IMR-90 (cell line): ENCODE data around the gene RYR1. TPM values are rescaled to one million over a fixed set of nuclear protein-coding genes. Genes with fewer than 3 reads are reported as not detected.

ENCODE experiments used
- ATAC-seq: fragments of 200-7000 bp; cut with Tn5 transposase; 2 replicates; pipeline ENCODE4 v1.9.1; 2020; ENCODE audit warnings: low read depth, mild to moderate bottlenecking, moderate library complexity
- BruUV-seq: library from RNA; stranded (reverse); fragments of 400-500 nt; replicated peaks from 2 replicates; lab custom pipeline; 2021; lab: Mats Ljungman, UMichigan
- CTCF ChIA-PET: fragments of 300-600 bp; formaldehyde crosslinking; extraction: SDS; loops from one replicate; lab custom pipeline; 2021; ENCODE audit warnings: antibody characterized with exemption; lab: Yijun Ruan, JAX
- POLR2A ChIA-PET: fragments of 300-600 bp; sonication (Branson Sonifier 250); formaldehyde crosslinking; loops from one replicate; lab custom pipeline; 2022; ENCODE audit warnings: antibody characterized with exemption; ENCODE audit not compliant: unreplicated experiment; lab: Charles Lee
- DNase-seq: peaks from one replicate; pipeline ENCODE4 v3.0.0; 2013
- H2AFZ ChIP-seq: replicated peaks from 2 replicates; pipeline ENCODE3; 2013; ENCODE audit warnings: low read length, mild to moderate bottlenecking; ENCODE audit not compliant: poor library complexity
- H2AK5ac ChIP-seq: 2 replicates; pipeline ENCODE4 v1.6.1; 2013; ENCODE audit warnings: low read depth, low read length, inconsistent platforms
- H2AK9ac ChIP-seq: replicated peaks from 2 replicates; pipeline ENCODE3; 2013; ENCODE audit warnings: mild to moderate bottlenecking, low read depth, low read length, moderate library complexity; ENCODE audit not compliant: poor library complexity
- H2BK120ac ChIP-seq: 2 replicates; pipeline ENCODE4 v1.6.1; 2013; ENCODE audit warnings: low read depth, low read length, inconsistent platforms
- H2BK15ac ChIP-seq: 3 replicates; pipeline ENCODE4 v1.6.1; 2013; ENCODE audit warnings: low read depth, low read length, inconsistent platforms
- H2BK20ac ChIP-seq: 2 replicates; pipeline ENCODE4 v1.6.1; 2013; ENCODE audit warnings: low read depth, mild to moderate bottlenecking, inconsistent platforms, low read length, moderate library complexity
- H2BK5ac ChIP-seq: 2 replicates; pipeline ENCODE4 v1.6.1; 2013; ENCODE audit warnings: mild to moderate bottlenecking, low read depth, low read length, inconsistent platforms; ENCODE audit not compliant: poor library complexity, severe bottlenecking
- H3K14ac ChIP-seq: replicated peaks from 2 replicates; pipeline ENCODE4 v1.6.1; 2013; ENCODE audit warnings: low read depth, low read length, inconsistent platforms
- H3K18ac ChIP-seq: 2 replicates; pipeline ENCODE4 v1.6.1; 2013; ENCODE audit warnings: low read depth, low read length, control low read depth
- H3K23ac ChIP-seq: 2 replicates; pipeline ENCODE4 v1.6.1; 2013; ENCODE audit warnings: low read depth, low read length, inconsistent platforms
- H3K27ac ChIP-seq: 2 replicates; pipeline ENCODE4 v1.5.1; 2013; ENCODE audit warnings: mild to moderate bottlenecking, control low read depth, low read length; ENCODE audit not compliant: insufficient read depth
- H3K27me3 ChIP-seq: 2 replicates; pipeline ENCODE4 v1.6.1; 2013; ENCODE audit warnings: low read length; ENCODE audit not compliant: control insufficient read depth, insufficient read depth
- H3K36me3 ChIP-seq: 2 replicates; pipeline ENCODE4 v1.6.1; 2013; ENCODE audit warnings: low read length, mixed read lengths; ENCODE audit not compliant: control insufficient read depth, insufficient read depth
- H3K4ac ChIP-seq: 2 replicates; pipeline ENCODE4 v1.6.1; 2013; ENCODE audit warnings: low read depth, low read length, inconsistent platforms
- H3K4me1 ChIP-seq: 2 replicates; pipeline ENCODE4 v1.6.1; 2013; ENCODE audit warnings: low read length, mixed read lengths; ENCODE audit not compliant: control insufficient read depth, insufficient read depth
- H3K4me2 ChIP-seq: 2 replicates; pipeline ENCODE4 v1.6.1; 2013; ENCODE audit warnings: low read depth, mild to moderate bottlenecking, control low read depth, low read length, moderate library complexity
- H3K4me3 ChIP-seq: 2 replicates; pipeline ENCODE4 v1.5.1; 2013; ENCODE audit warnings: low read depth, mild to moderate bottlenecking, control low read depth, low read length, moderate library complexity; ENCODE audit not compliant: insufficient read depth
- H3K56ac ChIP-seq: 2 replicates; pipeline ENCODE4 v1.6.1; 2013; ENCODE audit warnings: low read length, inconsistent platforms; ENCODE audit not compliant: insufficient read depth; ENCODE audit errors: extremely low read depth
- H3K79me1 ChIP-seq, 2 experiments: 2 replicates each; pipeline ENCODE4 v1.6.1; 2013; ENCODE audit warnings: low read length in 2 of 2, inconsistent platforms in 1 of 2, low read depth in 1 of 2
- H3K9ac ChIP-seq: 2 replicates; pipeline ENCODE4 v1.6.1; 2013; ENCODE audit warnings: low read depth, low read length, control low read depth
- H3K9me1 ChIP-seq: 2 replicates; pipeline ENCODE4 v1.6.1; 2013; ENCODE audit warnings: low read length, inconsistent platforms; ENCODE audit not compliant: insufficient read depth
- H3K9me3 ChIP-seq: 2 replicates; pipeline ENCODE4 v1.6.1; 2013; ENCODE audit warnings: low read length; ENCODE audit not compliant: control insufficient read depth, insufficient read depth
- H4K20me1 ChIP-seq: 2 replicates; pipeline ENCODE4 v1.6.1; 2013; ENCODE audit warnings: low read length, inconsistent platforms; ENCODE audit not compliant: insufficient read depth
- H4K5ac ChIP-seq: 2 replicates; pipeline ENCODE4 v1.6.1; 2013; ENCODE audit warnings: mild to moderate bottlenecking, low read depth, low read length, control low read depth
- H4K8ac ChIP-seq, 2 experiments: 2 replicates each; pipeline ENCODE4 v1.6.1; 2013; ENCODE audit warnings: low read depth in 2 of 2, low read length in 2 of 2, control low read depth in 1 of 2, inconsistent platforms in 1 of 2
- H4K91ac ChIP-seq: 2 replicates; pipeline ENCODE4 v1.6.1; 2013; ENCODE audit warnings: low read depth, low read length, inconsistent platforms; ENCODE audit not compliant: insufficient read depth
- CEBPB ChIP-seq: IDR thresholded peaks from 2 replicates; pipeline ENCODE4 v1.6.1; 2012; ENCODE audit warnings: low read depth, low read length, improper control_type of control experiment
- FOS ChIP-seq: fragments of 150-350 bp; IDR thresholded peaks from 2 replicates; pipeline ENCODE4 v1.6.1; 2016; ENCODE audit warnings: low read depth, low read length
- MAFK ChIP-seq: IDR thresholded peaks from 2 replicates; pipeline ENCODE4 v1.6.1; 2012; ENCODE audit warnings: low read depth, low read length, improper control_type of control experiment
- MAZ ChIP-seq: IDR thresholded peaks from 2 replicates; pipeline ENCODE4 v1.6.1; 2012; ENCODE audit warnings: low read depth, mild to moderate bottlenecking, low read length, improper control_type of control experiment, moderate library complexity, borderline replicate concordance
- MXI1 ChIP-seq: IDR thresholded peaks from 2 replicates; pipeline ENCODE4 v1.6.1; 2012; ENCODE audit warnings: low read depth, mild to moderate bottlenecking, low read length, moderate library complexity, borderline replicate concordance
- NFE2L2 ChIP-seq: fragments of 150-350 bp; IDR thresholded peaks from 2 replicates; pipeline ENCODE4 v1.6.1; 2016; ENCODE audit warnings: low read depth, mild to moderate bottlenecking, low read length
- POLR2A ChIP-seq: IDR thresholded peaks from 2 replicates; pipeline ENCODE4 v1.6.1; 2012; ENCODE audit warnings: mild to moderate bottlenecking, low read depth, low read length
- RAD21 ChIP-seq: IDR thresholded peaks from 2 replicates; pipeline ENCODE4 v1.6.1; 2012; ENCODE audit warnings: low read length, improper control_type of control experiment
- RCOR1 ChIP-seq: IDR thresholded peaks from 2 replicates; pipeline ENCODE4 v1.6.1; 2012; ENCODE audit warnings: mild to moderate bottlenecking, low read length, improper control_type of control experiment; ENCODE audit not compliant: insufficient replicate concordance
- RFX5 ChIP-seq: IDR thresholded peaks from 2 replicates; pipeline ENCODE4 v1.8.0; 2012; ENCODE audit warnings: low read depth, mild to moderate bottlenecking, low read length, moderate library complexity
- SMC3 ChIP-seq: fragments of 150-350 bp; IDR thresholded peaks from 2 replicates; pipeline ENCODE4 v1.6.1; 2016; ENCODE audit warnings: low read depth, mild to moderate bottlenecking, antibody characterized with exemption, low read length, moderate library complexity
- WGBS, 2 experiments: methylation state at CpG; one replicate each; pipeline versions ENCODE4 v1.1.5 to v1.1.7; 2013; ENCODE audit warnings: missing lambda C conversion rate in 2 of 2; ENCODE audit not compliant: insufficient read length in 1 of 2; ENCODE audit errors: extremely low coverage in 2 of 2; 5-methylcytosine and 5-hydroxymethylcytosine counted together
- dilution Hi-C: fragments of 300-500 bp; cut with HindIII; formaldehyde crosslinking; loops from one replicate; pipeline ENCODE4 v1.14.3; 2018; ENCODE audit warnings: low sequenced_read_pairs; ENCODE audit not compliant: unreplicated experiment
- in situ Hi-C: fragments of 300-500 bp; cut with MboI; formaldehyde crosslinking; loops from 3 replicates; pipeline ENCODE4 v1.14.3; 2019; ENCODE audit warnings: low sequenced_read_pairs, inconsistent platforms, mixed read lengths
- intact Hi-C: fragments of 100-400 bp; cut with micrococcal nuclease; formaldehyde crosslinking; loops from 2 replicates; pipeline ENCODE4 v1.10.0; 2022
- polyA plus RNA-seq, 3 experiments: library from polyadenylated mRNA; depleted of rRNA; stranded (reverse); fragments of >200 nt; gene quantifications; 2 replicates each; pipeline ENCODE4 v1.2.3, GENCODE V29; 2012; ENCODE audit warnings: low replicate concordance in 1 of 3
- total RNA-seq: library from RNA; depleted of rRNA; stranded (reverse); fragments of >200 nt; gene quantifications from 2 replicates; pipeline ENCODE4 v1.2.3, GENCODE V29; 2012
- TF ChIP-seq, protein P1 (sequence below): conservative IDR thresholded peaks from 2 replicates; pipeline ENCODE4 v1.5.1; 2012; ENCODE audit warnings: mild to moderate bottlenecking, low read depth, low read length, improper control_type of control experiment
- TF ChIP-seq, protein P2 (sequence below): fragments of 150-350 bp; IDR thresholded peaks from 2 replicates; pipeline ENCODE4 v1.6.1; 2016; ENCODE audit warnings: low read depth, mild to moderate bottlenecking, low read length, moderate library complexity, borderline replicate concordance
- TF ChIP-seq, protein P3 (sequence below): fragments of 150-350 bp; IDR thresholded peaks from 2 replicates; pipeline ENCODE4 v1.6.1; 2017; ENCODE audit warnings: mild to moderate bottlenecking, antibody characterized with exemption, low read length, low read depth

RYR1 gene
- total and polyA plus RNA-seq, 2 of the 4 experiments (the other 2 are of a cell fraction): not detected

DNA sequence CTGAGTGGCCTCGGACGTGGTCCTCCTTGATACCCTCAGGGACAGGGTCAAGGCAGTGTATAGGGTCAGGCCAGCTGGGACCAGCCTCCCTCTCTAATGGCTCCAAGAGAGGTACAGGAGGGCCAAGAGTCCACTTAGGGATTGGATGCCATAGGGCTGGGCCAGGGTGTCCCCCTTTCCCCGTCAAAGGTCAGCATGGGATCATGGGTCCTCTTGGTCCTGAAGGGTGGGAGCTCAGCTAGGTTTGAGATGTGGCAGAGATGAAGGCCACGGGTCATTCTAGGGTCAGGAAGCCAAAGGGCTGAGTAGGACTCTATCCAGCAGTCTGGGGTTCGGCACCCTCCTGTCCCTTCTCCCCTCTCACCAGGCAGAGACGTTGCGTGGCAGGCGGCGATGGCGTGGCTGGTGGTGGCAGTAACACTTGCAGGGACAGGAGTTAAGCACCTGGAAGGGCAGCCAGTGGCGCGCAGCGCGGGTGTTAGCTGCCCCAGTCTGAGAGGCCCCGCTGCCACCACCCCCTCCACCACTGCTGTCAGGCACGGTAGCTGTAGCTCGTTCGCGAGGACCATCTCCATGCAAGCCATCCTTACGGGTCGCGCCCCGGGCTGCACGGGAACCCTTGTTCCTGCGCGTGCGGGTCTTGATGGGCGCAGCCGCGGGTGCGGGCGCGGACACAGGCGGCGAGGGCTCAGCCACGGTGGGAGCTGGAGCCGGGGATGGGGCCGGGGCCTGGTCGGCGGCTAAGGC is 48.3 kb upstream of the RYR1 start:
- Histone ChIP-seq H3K27me3 (no peaks in the 10 kb centered on the region), H3K4ac (no peak overlapping the region), H3K14ac (no peak overlapping the region), H3K23ac (no peak overlapping the region), H2BK120ac (no peak overlapping the region), H3K4me2 (no peak overlapping the region), H2BK20ac (no peak overlapping the region), H3K36me3 (peaks cover 41% of the 10 kb centered on the region), H4K5ac (no peak overlapping the region), H3K56ac (no peak overlapping the region), H2BK15ac (no peak overlapping the region), H2AK9ac (peak overlapping the region; percentile 28), H3K9me1 (peaks cover 12% of the 10 kb centered on the region), H3K27ac (no peak overlapping the region), H3K4me3 (no peak overlapping the region), H2BK5ac (no peak overlapping the region), H3K9me3 (no peaks in the 10 kb centered on the region), H3K18ac (no peak overlapping the region), H3K79me1 (peaks cover 13 to 52% of the 10 kb centered on the region in 2 experiments; a peak in 3 of 4 replicates), H3K9ac (no peak overlapping the region), H2AFZ (no peak overlapping the region), H4K20me1 (peaks cover 23% of the 10 kb centered on the region), H4K91ac (no peak overlapping the region), H3K4me1 (peaks cover 2% of the 10 kb centered on the region), H4K8ac (no peak overlapping the region), H2AK5ac (no peak overlapping the region)
- intact Hi-C loops: loop anchor here (5.0 kb wide), 1 partner anchor 153 kb away; no protein-coding TSS in a partner anchor
- 85% methylated on average over 16 of the region's 40 CpGs; no CpG with 5 or more reads in 1 of the 2 experiments for WGBS, 2 experiments
- CTCF ChIA-PET: interaction anchor here (1.9 kb wide), 1 partner anchor 9 kb away, joined by 5 read pairs; no protein-coding TSS in a partner anchor
- POLR2A ChIA-PET: no interaction called here
- DNase-seq (no peak), ATAC-seq (no peak)
- in situ Hi-C loops: no loop called here
- BruUV-seq: no TSS peak
- dilution Hi-C loops: no loop called here
- TF ChIP-seq SMC3 (no peak), RAD21 (no peak), POLR2A (no peak), FOS (no peak), RCOR1 (no peak), MAFK (no peak), CEBPB (no peak), NFE2L2 (no peak), MAZ (no peak), MXI1 (no peak), RFX5 (no peak)
- TF ChIP-seq, protein P1, sequence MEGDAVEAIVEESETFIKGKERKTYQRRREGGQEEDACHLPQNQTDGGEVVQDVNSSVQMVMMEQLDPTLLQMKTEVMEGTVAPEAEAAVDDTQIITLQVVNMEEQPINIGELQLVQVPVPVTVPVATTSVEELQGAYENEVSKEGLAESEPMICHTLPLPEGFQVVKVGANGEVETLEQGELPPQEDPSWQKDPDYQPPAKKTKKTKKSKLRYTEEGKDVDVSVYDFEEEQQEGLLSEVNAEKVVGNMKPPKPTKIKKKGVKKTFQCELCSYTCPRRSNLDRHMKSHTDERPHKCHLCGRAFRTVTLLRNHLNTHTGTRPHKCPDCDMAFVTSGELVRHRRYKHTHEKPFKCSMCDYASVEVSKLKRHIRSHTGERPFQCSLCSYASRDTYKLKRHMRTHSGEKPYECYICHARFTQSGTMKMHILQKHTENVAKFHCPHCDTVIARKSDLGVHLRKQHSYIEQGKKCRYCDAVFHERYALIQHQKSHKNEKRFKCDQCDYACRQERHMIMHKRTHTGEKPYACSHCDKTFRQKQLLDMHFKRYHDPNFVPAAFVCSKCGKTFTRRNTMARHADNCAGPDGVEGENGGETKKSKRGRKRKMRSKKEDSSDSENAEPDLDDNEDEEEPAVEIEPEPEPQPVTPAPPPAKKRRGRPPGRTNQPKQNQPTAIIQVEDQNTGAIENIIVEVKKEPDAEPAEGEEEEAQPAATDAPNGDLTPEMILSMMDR: no peak
- TF ChIP-seq, protein P2, sequence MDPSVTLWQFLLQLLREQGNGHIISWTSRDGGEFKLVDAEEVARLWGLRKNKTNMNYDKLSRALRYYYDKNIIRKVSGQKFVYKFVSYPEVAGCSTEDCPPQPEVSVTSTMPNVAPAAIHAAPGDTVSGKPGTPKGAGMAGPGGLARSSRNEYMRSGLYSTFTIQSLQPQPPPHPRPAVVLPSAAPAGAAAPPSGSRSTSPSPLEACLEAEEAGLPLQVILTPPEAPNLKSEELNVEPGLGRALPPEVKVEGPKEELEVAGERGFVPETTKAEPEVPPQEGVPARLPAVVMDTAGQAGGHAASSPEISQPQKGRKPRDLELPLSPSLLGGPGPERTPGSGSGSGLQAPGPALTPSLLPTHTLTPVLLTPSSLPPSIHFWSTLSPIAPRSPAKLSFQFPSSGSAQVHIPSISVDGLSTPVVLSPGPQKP: no peak
- TF ChIP-seq, protein P3, sequence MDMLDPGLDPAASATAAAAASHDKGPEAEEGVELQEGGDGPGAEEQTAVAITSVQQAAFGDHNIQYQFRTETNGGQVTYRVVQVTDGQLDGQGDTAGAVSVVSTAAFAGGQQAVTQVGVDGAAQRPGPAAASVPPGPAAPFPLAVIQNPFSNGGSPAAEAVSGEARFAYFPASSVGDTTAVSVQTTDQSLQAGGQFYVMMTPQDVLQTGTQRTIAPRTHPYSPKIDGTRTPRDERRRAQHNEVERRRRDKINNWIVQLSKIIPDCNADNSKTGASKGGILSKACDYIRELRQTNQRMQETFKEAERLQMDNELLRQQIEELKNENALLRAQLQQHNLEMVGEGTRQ: no peak
